Measurements from ENCODE around the gene COL15A1. TPM values are rescaled to one million over a fixed set of nuclear protein-coding genes. Genes with fewer than 3 reads are reported as not detected.

The COL15A1 gene
- total RNA-seq, 6 experiments from 2014 or later = 0.07 to 0.58 (median 0.11) TPM; not detected in 2

DNA sequence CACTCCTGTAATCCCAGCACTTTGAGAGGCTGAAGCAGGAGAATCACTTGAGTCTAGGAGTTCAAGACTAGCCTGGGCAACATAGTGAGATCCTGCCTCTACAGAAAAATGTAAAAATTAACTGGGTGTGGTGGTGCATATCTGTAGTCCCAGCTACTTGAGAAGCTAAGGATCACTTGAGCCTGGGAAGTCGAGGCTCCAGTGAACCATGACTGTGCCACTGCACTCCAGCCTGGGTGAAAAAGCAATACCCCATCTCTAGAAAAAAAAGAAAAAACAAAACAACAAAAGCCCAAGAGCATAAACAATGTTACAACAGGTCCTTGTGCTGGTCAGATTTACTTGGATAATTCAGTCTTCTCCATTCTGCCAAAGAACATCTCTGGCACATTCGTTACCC, 116.9 kb downstream of the COL15A1 start:
- no peaks in the 10 kb centered on the region for H3K9me3 ChIP-seq
- peaks cover 0 to under 1% (median 0%) of the 10 kb centered on the region in 4 donors for H3K4me1 ChIP-seq
- no peaks in the 10 kb centered on the region for H3K36me3 ChIP-seq
- DNase-seq = no peak
- no peak for ATAC-seq
- WGBS (ENCODE audit: insufficient coverage, low coverage, low lambda C conversion rate, missing lambda C conversion rate) = 55% methylated on average over 2 of the region's 2 CpGs
- TF ChIP-seq, protein P1, sequence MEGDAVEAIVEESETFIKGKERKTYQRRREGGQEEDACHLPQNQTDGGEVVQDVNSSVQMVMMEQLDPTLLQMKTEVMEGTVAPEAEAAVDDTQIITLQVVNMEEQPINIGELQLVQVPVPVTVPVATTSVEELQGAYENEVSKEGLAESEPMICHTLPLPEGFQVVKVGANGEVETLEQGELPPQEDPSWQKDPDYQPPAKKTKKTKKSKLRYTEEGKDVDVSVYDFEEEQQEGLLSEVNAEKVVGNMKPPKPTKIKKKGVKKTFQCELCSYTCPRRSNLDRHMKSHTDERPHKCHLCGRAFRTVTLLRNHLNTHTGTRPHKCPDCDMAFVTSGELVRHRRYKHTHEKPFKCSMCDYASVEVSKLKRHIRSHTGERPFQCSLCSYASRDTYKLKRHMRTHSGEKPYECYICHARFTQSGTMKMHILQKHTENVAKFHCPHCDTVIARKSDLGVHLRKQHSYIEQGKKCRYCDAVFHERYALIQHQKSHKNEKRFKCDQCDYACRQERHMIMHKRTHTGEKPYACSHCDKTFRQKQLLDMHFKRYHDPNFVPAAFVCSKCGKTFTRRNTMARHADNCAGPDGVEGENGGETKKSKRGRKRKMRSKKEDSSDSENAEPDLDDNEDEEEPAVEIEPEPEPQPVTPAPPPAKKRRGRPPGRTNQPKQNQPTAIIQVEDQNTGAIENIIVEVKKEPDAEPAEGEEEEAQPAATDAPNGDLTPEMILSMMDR (IDR thresholded peaks at IDR 0.05) = no peak
- TF ChIP-seq POLR2A (IDR thresholded peaks at IDR 0.05) = no peak
- H3K27me3 ChIP-seq = no peaks in the 10 kb centered on the region
- H3K4me3 ChIP-seq = no peak overlapping the region
- intact Hi-C loops (cut with DNase I) = no loop called here
- H3K27ac ChIP-seq = no peak overlapping the region

GRCh38 chr9:99062549-99062948, 118.8 kb downstream of the COL15A1 start:
- H3K4me1 ChIP-seq = no peaks in the 10 kb centered on the region
- intact Hi-C loops (cut with DNase I) = no loop called here
- H3K9me3 ChIP-seq = no peaks in the 10 kb centered on the region
- no peaks in the 10 kb centered on the region for H3K36me3 ChIP-seq
- H3K27me3 ChIP-seq = no peaks in the 10 kb centered on the region
- DNase-seq = no peak
- 78% methylated on average over 1 of the region's 1 CpG for WGBS (ENCODE audit: insufficient coverage, low coverage, low lambda C conversion rate, missing lambda C conversion rate)
- no peak overlapping the region for H3K4me3 ChIP-seq
- H3K27ac ChIP-seq = no peak overlapping the region
- no peak for TF ChIP-seq POLR2A (IDR thresholded peaks at IDR 0.05)
- TF ChIP-seq, protein P1 (IDR thresholded peaks at IDR 0.05) = no peak
- ATAC-seq = no peak

- Histone ChIP-seq H3K4me3 (no peak overlapping the region), H3K27me3 (no peaks in the 10 kb centered on the region), H3K36me3 (no peaks in the 10 kb centered on the region), H3K27ac (no peak overlapping the region), H3K4me1 (no peaks in the 10 kb centered on the region), H3K9me3 (no peaks in the 10 kb centered on the region)
- ATAC-seq = peak in 2 of 4 donors; percentile 21 to 74
- WGBS (ENCODE audit: insufficient coverage, low coverage, low lambda C conversion rate, missing lambda C conversion rate) = 91% methylated on average over 1 of the region's 1 CpG
- no peak for TF ChIP-seq POLR2A (IDR thresholded peaks at IDR 0.05)
- TF ChIP-seq, protein P1 (IDR thresholded peaks at IDR 0.05) = no peak
- DNase-seq = no peak
- intact Hi-C loops (cut with DNase I) = no loop called here
Observed at GRCh38 chr9:99063522-99063921, 119.8 kb downstream of the COL15A1 start.

GRCh38 chr9:99066571-99066970, 122.9 kb downstream of the COL15A1 start:
- TF ChIP-seq, protein P1 (IDR thresholded peaks at IDR 0.05) = no peak
- no peak for TF ChIP-seq POLR2A (IDR thresholded peaks at IDR 0.05)
- 25% methylated on average over 1 of the region's 3 CpGs for WGBS (ENCODE audit: insufficient coverage, low coverage, low lambda C conversion rate, missing lambda C conversion rate)
- intact Hi-C loops (cut with DNase I) = no loop called here
- DNase-seq (no peak), ATAC-seq (no peak)
- no peaks in the 10 kb centered on the region for H3K36me3 ChIP-seq
- no peaks in the 10 kb centered on the region for H3K9me3 ChIP-seq
- H3K27ac ChIP-seq = no peak overlapping the region
- no peak overlapping the region for H3K4me3 ChIP-seq
- no peaks in the 10 kb centered on the region for H3K27me3 ChIP-seq
- no peaks in the 10 kb centered on the region for H3K4me1 ChIP-seq

DNA sequence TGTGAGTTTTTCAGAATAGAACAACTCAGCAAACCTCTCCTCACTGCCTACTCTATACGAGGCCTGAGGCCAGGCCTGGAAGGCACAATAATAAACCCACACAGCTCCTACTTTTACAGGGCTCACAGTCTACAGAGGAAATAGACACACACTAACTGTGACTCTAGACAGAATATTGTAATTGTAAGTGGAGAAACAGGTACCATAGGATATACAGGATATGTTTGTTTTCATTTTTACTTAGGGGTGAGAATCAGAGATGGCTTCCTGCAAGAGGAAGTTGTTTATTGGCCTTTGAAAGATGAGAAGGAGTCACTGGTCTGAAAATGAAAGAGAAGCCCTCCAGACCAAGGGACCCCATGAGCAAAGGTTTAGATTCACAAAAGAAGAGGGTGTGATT, 125.4 kb downstream of the COL15A1 start:
- TF ChIP-seq POLR2A (IDR thresholded peaks at IDR 0.05) = no peak
- TF ChIP-seq, protein P1 (IDR thresholded peaks at IDR 0.05) = no peak

More for the DNA sequence above, 125.4 kb downstream of the COL15A1 start:
- WGBS (ENCODE audit: insufficient coverage, low coverage, low lambda C conversion rate, missing lambda C conversion rate) = 83% methylated on average over 1 of the region's 1 CpG
- no peaks in the 10 kb centered on the region for H3K36me3 ChIP-seq
- no peak for DNase-seq
- H3K9me3 ChIP-seq = no peaks in the 10 kb centered on the region
- no peak overlapping the region for H3K27ac ChIP-seq
- H3K27me3 ChIP-seq = no peaks in the 10 kb centered on the region
- no peaks in the 10 kb centered on the region for H3K4me1 ChIP-seq
- intact Hi-C loops (cut with DNase I) = no loop called here
- ATAC-seq = no peak
- no peak overlapping the region for H3K4me3 ChIP-seq
